Stimulated activated CD8-positive, alpha-beta memory T cell treated with anti-CD3 and anti-CD28 coated beads, Interleukin-7, amount 100 ng/mL, for 4 hours (primary cell): Measurements from ENCODE around the gene NDUFV1.
"Not testable (repeated sequence)": the region's sequence is repeated elsewhere in the genome, so short reads cannot be mapped to it uniquely, and the experiment has no call there.

Experiments used
- DNase-seq, 2 donors: peaks; one replicate each; pipeline ENCODE4 v3.0.0-alpha.2; 2020; ENCODE audit warnings: low read depth in 2 of 2

NDUFV1 gene

DNA sequence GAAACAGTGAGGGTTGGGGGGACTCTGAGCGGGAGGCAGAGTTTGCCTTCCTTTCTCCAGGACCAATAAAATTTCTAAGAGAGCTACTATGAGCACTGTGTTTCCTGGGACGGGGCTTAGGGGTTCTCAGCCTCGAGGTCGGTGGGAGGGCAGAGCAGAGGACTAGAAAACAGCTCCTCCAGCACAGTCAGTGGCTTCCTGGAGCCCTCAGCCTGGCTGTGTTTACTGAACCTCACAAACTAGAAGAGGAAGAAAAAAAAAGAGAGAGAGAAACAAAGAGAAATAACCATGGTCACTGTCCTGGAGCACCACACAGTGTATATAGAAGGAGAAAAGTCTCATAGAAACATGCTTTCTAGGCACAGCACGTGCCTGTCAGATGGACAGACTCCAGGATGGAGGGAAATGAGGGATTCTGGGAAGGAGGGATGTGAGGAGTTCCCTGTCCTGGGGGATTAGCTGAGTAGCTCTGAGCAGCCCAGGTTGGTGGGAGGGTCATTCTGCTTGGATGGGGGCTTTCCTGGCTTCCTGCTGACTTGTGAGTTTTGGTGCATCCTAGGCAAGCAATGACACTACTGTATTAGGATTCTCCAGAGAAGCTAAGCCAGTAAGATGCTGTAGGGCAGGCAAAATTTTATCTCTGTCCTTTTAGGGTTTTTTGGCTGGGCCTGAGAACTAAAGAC lies 20.0 kb upstream of the NDUFV1 start:
- DNase-seq = no peak

GRCh38 chr11:67588136-67588503 lies 18.6 kb upstream of the NDUFV1 start:
- no peak for DNase-seq

GRCh38 chr11:67588899-67589415 lies 17.8 kb upstream of the NDUFV1 start:
- DNase-seq = not testable (repeated sequence)

- DNase-seq = no peak
Measured at GRCh38 chr11:67592880-67593564, 13.7 kb upstream of the NDUFV1 start.

DNA sequence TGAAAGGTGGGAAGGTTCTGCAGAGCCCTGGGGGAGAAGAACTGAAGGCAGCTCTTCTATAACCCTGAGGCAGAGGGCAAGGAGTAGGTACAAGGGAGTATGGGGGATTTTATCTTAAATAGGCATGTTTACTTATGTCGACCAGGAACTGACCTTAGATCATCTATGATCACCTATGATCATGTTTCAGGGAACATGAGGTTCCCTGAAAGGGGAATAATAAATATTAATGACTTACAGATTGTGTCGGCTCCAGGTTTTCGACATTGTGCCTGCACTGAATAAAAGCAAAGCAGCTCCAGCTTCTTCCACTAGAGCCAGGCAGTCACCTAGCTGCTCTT lies 13.2 kb upstream of the NDUFV1 start:
- DNase-seq = no peak

DNA sequence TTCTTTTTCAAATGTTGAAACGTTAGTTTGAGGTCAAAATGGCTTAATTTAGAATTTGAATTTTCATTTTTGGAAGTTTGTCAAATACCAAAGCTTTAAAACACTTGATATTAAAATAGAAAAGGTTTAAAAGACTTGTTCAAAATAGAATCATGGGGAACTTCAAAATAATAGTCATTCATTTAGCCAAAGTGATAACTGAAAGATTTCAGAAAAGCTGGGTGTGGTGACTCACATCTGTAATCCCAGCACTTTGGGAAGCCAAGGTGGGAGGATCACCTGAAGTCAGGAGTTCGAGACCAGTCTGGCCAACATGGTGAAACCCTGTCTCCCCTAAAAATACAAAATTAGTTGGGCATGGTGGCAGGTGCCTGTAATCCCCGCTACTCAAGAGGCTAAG lies 12.3 kb upstream of the NDUFV1 start:
- DNase-seq = no peak

- DNase-seq = no peak
Measured at GRCh38 chr11:67596753-67597300, 9.9 kb upstream of the NDUFV1 start.

- DNase-seq = not testable (repeated sequence)
Measured at GRCh38 chr11:67597458-67597857, 9.3 kb upstream of the NDUFV1 start.

GRCh38 chr11:67597963-67598362 lies 8.8 kb upstream of the NDUFV1 start:
- not testable (repeated sequence) for DNase-seq

DNA sequence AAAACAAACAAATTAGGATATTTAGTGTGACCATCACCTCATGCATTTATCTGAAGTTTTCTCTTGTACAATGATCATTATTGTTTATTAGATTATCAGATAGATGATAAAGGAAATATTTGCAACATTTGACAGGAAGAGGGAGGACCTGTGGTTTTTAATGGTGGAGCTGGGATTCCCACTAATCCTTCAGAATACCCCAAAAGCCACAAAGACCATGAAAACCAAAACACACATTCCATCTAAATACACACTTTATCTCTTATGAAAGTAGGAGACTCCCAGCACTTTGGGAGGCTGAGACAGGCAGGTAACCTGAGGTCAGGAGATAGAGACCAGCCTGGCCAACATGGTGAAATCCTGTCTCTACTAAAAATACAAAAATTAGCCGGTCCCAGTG lies 7.6 kb upstream of the NDUFV1 start:
- DNase-seq = no peak

DNA sequence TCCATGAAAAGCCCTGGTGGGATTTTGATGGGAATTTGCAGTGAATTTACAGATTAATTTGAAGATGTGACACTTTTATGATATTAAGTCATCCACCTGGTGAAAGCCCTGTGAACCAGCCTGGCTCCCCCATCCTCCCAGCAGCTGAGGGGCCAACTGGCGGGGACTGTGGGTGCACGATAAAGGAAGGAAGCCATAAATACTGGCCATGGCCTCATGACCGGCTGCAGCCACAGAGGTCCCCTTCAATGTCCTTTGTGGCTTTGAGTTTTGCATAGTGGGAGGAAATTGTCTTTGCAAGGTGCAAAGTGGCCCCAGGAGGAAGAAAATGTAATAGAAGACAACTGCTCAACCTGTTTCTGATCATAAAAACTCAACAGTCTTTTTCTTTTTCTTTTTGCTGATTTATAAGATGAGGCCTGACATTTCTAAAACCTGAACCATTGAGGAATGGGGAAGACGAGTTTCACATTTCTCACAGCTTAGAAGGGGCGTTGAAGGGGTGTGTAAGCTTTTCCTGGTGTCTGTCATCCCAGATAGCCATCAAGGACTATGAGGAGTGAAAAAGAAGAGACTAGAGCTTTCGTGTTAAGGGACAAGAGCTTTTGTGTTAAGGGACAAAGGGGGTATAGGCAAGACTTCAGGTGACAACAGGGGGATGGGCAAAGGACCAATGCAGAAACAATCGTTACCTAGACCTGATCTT lies 6.3 kb upstream of the NDUFV1 start:
- DNase-seq = no peak

DNA sequence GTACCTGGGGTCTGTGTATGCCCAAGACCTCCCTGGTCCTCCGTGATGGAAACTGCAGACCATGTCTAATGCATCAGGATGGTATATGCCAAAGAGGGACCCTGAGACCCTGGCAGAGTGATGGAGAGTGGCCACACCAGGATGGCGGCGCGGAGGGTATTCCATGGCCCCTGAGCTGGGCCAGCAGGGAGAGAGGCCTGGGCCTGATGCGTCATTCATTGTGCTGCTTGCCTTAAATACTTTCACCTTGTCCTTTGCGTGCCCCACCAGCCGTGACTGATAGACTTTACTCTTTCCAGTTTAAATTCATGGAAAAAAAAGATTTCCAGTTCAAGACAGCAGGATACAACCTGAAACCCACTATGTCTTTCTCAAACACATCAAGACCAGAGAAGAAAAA lies 5.6 kb upstream of the NDUFV1 start:
- DNase-seq = no peak

- not testable (repeated sequence) for DNase-seq
Measured at GRCh38 chr11:67604119-67604518, 2.6 kb upstream of the NDUFV1 start.

GRCh38 chr11:67604815-67605214 lies 1.9 kb upstream of the NDUFV1 start:
- no peak for DNase-seq

DNA sequence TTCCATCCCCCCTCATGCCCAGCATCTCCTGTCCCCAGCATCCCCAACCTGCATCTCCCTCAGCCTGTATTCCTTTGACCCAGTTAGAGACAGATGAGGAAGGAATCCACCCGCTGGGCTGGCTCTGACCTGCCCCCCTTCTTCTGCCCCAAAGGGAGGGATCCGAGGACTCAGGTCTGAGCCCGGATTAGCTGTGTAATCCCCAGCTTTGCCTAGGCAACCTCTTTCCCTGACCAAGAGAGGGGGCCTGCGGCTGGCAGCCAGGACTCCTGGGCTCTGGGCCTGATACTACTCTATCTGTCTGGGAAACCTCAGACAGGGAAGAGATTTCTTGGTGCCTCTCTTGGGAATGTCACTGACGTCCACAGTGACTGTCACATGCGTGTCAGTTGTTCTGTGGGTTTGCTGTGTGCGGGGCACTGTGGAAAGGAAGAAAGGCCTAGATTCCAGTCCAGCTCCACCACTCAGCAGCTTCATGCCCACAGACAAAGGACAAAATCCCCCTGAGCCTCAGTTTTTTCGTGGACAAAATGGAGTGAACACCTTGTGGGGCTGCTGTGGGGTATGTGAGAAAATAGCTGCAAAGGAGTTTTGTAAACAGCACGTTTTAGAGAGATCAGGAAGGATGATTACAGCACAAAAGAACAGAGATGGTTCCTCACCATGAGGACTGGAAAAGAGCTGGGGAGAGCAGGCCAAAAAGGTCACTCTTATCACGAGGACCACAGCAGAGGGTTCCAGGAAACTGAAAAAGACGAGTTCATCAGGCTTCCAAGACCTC lies 1.3 kb upstream of the NDUFV1 start:
- DNase-seq = no peak

DNA sequence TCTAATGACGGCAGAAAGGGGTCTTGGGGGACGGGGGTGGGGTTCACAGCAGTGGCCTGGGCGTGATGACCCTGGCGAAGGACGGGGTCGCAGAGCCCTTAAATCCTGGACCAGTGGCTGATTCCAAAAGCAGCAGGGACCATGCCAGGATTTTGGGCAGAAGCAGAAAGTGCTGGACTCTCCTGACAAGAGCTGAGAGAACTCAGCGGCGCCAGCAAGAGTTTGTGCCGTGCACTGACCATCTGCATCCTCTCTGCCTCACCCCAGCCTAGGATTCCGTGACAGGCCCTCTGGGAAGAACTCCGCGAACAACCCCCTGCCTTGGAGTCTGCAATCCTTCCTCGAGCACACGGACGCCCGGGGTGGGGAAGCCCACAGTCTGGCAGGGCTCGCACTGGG lies 644 bp upstream of the NDUFV1 start:
- DNase-seq = no peak

DNA sequence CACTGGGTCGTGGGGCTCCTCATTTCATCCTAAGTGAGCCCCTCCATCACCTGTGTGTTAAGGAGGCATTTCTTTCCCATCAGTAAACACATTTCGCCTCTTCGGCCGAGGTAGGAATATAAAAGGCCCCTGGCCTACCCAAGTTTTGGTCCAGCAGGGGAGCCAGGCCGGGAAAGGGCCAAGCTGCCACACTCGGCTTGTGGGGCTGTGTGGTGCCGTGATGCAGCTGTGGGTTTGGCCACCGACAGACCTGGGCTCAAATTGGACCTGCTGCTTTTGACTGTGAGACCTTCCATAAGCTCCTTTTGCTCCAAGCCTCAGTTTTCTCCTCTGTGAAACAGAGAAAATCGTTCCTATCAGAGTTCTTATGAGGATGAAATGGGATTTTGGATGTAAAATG lies 771 bp downstream of the NDUFV1 start:
- no peak for DNase-seq

- DNase-seq = no peak
Measured at GRCh38 chr11:67608486-67608885, 1.8 kb downstream of the NDUFV1 start.

GRCh38 chr11:67609316-67609715 lies 2.6 kb downstream of the NDUFV1 start:
- no peak for DNase-seq

- DNase-seq = no peak
Measured at GRCh38 chr11:67610302-67610868, 3.6 kb downstream of the NDUFV1 start.

GRCh38 chr11:67611165-67611564 lies 4.4 kb downstream of the NDUFV1 start:
- no peak for DNase-seq
